ENCODE measurements around the gene ABCA1.
"Not testable (repeated sequence)": the region's sequence is repeated elsewhere in the genome, so short reads cannot be mapped to it uniquely, and the experiment has no call there.

Gene ABCA1

DNA sequence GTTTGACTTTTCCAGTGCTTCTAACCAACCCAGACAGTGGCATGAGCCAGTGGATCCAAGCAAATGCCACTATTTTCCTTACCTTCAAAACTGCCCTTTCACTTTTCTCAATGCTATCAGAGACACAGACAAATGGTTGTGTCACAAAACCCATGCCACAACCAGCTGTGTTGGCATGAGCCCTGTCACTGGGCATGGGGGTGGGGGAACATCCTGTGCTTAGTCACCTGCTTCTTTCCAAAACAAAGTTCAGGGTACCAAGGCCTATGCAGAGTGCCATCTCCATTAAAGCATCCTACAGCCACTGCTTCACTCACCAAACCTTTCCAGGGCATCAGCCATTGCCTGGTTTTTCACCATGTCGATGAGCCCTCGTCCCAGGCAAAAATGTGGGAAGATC is 133.9 kb downstream of the ABCA1 start:
- no peak for DNase-seq (ENCODE audit: low read depth)

DNA sequence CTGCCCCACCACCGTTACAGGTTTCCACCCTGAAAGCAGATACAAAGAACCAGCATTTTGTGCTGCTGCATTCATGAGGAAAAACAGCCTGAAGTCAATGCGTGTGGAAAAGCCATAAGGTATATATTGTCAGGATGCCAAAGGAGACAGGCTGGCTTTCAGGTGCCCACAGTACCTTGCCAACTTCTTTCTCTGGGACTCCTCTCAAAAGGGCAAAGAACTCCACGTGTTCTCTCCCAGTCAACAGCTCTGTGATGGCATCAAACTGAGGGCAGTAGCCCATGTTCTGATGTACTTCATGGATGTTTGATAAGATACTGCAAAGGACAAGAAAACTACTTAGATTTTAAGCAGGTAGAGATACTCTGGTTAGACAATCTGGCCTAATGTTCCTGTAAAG is 139.7 kb downstream of the ABCA1 start:
- no peak for DNase-seq (ENCODE audit: low read depth)

DNA sequence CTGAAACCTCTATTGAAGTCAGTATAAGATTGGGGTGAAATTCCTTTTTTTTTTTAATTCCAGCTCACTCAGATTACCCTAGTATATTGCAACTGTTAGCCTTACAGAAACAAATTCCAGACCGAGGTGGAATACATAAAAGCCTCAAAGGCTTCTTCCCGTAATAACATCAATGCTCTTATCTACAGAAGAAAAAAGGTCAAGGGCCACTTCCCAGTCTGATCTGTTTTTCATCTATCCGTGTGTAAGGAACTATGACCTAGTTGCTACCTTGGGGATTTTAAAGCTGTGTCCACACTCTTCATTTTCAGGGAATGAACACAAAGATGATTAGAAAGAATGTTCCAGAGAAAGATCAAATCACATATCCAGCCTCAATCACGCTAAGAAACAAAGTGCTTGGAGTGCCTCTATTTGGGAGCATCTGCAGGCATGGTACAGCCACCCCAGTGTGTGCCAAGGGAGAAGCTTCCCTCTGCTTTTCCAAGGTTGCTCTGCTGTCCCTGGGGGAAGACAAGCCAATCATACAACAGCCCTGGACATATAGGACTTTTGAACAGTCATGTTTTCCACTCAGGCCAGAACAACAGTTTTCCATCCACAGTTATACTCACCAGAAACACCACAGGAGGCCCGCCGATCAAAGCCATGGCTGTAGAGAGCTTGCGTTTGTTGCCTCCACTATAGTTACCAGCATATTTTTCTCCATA is 140.5 kb downstream of the ABCA1 start:
- DNase-seq (ENCODE audit: low read depth), result no peak

DNA sequence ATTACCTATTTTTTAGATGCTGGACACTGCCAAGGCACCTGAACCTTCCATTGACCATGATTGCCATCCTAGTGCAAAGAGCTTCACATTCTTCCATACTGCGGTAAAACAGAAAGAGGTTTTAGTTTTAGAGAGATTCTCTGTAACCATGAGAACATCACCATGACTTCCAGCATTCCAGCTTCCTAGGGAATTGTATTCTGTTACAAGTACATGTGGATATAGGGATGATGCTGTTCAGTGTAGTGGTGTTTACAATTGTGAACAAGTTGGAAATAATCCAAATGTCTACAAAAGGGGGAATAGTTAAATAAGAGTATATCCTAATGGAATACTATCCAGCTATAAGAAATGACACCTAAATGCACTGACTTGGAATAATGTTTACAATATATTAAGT is 141.7 kb downstream of the ABCA1 start:
- DNase-seq (ENCODE audit: low read depth), result no peak

DNA sequence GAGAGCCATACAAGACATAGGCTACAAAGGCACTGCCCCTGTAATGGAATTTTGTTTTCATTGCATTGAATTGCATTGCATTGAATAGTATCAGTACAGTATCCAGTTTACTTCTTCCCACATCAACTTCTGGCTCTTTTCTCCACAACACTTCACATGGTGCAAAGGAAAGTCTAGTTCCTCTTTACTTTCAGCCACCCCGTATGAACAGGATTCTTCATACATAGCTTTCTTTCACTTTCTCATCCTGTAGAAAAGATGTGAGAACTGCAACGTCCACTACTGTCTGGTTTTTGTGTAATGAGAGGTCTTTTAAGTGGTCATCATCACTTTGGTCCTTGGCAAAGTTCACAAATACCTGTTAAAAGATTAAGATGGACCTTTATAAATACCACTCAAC is 143.9 kb downstream of the ABCA1 start:
- DNase-seq (ENCODE audit: low read depth), result no peak

DNA sequence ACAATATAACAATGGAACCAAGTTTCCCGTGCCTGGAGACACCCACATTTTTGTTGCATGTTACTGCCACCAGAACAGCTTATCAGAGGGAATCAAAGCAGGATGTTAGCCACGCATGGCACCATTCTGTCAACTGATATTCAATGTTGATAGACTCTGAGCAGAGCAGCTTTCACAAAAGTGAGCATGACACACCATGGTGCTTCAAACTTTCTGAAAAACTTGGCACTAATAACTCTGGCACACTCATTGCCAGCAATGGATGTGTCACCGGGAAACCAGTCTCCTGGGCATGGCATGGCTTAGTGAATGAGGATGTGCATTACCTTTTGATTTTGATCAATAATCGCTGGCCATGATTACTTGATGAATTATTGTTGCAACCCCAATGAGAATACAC is 144.4 kb downstream of the ABCA1 start:
- DNase-seq (ENCODE audit: low read depth), result no peak

DNA sequence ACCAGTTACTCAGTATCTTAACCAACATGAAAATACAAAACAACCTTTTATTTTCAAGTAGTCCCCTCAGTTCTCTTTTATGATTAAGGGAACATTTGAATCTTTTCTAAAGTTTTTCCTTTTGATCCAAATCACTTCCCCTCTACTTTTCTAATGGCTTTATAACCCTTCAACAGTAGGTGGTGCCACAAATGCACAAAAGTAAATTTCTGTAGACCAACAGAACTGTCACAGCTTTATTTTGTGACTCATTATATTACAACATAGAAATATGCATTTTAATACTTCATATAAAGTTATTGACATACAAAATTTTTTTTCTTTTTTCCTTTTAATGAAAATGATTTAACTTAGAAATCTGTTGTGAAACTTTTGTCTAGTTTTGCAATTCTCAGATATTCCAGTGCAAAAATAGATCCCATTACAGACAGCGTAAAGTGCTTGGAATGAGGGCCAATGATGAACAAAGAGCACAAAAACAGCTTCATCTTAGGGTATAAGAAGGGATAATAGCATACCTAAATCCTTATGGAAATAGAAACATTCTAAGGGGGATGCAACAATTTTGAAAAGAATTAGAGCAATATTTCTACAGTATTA is 147.1 kb downstream of the ABCA1 start:
- no peak for DNase-seq (ENCODE audit: low read depth)

DNA sequence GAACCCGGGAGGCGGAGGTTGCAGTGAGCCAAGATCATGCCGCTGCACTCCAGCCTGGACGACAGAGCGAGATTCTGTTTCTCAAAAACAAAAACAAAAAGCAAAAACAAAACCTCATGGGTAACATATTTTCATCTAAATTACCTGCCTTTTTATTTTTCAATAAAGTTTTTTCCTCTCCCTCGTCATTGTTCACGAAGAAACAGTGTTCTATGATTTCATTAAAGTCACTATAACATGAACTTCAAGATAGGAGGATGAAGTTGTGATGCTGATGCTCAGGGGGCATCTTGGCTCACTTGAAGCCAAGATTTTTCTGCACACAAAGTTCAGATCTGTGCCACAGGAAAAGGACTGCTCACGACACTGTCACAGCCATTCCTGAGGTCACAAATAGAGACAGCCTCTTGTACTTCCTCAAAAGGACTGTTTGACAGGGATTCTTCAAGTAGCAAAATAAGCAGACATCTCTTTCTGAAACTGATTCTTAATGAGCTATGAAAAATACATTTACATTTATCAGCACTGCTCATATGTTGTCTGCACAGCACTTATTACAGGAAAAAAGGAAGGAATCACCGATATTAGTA is 147.9 kb downstream of the ABCA1 start:
- no peak for DNase-seq (ENCODE audit: low read depth)

DNA sequence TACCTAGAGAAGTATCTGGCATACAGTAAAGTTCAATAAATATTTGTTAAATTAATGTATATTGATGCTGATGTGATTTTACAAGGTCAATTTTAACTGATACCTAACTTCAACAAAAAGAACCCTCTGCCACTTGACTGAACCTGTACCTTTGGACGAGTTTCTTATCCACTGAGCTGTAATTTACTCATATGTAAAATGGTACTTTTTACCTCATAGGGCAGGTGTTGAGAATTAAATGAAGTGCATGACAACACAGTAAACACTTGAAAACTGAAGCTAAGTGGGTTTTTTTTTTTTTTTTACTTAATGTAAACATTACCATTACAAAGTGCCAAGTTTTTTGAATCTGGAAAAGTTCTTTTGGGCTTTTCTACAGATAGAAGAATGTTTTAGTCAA is 148.6 kb downstream of the ABCA1 start:
- no peak for DNase-seq (ENCODE audit: low read depth)

DNA sequence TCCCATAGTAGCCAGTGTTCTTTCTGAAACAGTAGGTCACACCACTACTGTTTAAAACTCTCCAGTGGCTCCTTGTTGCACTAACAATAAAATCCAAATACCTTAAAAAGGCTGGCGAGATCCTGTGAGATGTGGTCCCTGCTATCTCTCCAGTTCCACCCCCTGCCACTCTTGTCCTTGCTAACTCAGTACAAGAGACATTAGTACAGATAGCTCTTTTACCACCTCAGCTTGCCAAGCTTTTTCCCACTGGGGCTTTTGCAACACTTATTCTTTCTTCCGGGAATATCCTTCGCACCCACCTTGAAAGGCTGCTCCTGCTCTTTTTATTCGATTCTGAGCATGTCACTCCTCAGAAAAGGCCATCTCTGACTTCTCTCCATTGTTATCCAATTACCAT is 149.2 kb downstream of the ABCA1 start:
- DNase-seq (ENCODE audit: low read depth), result no peak

DNA sequence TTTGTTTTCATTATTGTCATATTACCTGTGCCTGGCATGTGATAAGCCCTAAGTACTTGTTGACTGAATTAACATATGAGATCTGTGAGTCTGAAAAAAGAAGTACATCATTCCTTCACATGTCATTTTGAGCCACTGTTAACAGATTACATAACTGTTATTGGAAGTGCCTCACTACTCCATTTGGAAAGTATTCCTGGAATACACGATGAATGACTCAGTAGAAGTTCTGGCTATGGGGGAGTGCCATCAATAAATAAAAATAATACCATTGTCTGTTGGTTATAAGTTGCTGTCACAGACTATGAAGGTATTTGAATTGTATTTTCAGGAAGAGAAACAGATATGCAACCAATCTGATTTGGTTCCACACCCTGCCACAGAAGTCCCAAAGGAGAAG is 151.2 kb downstream of the ABCA1 start:
- no peak for DNase-seq (ENCODE audit: low read depth)

DNA sequence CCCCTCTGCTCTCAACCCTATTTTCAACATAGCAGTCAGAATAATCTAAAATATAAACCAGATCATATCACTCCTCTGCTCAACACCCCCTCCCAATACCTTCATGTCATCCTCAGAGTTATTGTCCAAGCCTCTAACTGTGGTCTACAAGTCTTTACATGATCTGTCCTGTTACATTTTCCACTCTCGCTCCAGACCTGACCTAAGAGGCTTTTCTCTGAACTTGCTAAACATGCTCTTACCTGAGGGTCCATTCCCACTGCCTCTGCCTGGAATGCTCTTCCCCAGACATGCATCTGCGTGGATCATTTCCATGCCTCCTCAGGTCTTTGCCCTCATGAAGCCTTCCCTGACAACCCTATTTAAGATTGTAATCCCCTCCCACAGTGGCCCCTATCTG is 152.0 kb downstream of the ABCA1 start:
- no peak for DNase-seq (ENCODE audit: low read depth)

DNA sequence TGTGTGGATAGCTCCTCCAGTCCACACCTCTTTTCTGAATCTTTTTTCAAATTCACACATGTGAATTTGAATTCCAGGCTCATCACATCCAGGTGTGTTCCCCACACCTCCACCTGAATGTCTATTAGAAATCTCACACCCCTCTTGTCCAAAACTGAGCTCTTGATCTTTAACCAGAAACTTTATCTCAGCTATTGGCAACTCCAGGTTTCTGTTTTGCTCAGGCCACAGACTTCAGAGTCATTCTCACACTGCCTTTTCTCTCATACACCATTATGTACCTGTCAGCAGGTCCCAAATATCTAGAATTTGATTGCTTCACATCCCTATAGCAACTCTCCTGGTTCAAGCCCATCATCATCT is 152.4 kb downstream of the ABCA1 start:
- DNase-seq (ENCODE audit: low read depth), result no peak

DNA sequence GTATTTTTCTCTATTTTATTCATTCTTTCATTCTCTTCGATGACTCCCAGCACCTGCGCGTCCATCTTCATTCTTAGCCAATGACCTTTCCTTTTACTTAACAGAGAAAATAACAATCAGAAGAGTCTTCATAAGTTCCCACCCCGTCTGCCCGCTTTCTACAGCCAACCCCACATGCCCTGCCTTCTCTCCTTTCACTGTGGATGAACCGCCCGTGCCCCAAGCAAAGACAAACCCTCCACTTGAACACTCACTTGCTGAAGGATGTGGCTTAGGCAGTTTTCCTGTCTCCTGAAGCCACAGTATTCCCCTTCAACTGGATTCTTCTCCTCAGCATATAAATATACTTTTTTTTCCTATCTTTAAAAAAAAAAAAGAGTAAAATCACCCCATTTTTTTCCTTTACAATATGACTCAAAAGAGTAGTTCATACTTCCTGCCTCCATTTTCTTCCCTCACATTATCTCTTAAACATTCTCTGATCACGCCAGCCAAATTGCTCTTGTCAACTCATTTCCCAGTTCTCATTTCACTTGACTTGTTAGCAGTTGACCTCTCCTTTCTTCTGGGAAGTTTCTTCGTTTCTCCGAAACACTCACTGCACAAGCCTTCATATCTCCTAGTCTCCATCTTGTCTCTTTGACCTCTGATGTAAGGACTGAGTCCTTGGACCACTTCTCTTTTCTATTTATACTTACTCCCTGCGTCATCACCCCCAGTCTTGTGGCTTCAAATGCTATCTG is 153.0 kb downstream of the ABCA1 start:
- DNase-seq (ENCODE audit: low read depth), result no peak

DNA sequence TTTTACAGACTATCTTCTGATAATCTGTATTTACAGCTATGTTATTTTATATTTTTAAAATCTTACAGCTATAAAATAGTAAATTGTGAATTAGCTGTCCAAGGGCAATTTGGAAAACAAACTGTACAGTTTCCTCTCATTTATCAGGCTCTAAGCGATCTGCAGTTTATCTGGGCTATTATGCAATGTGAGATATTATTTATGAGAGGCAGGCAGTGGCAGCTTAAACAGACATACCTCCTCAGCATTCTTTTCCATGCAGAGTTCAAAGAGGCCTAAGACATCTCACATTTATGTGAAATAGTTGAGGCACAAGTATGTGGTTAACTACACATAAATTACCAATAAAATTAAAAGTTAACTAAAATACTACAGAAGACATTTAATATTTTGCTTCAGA is 153.8 kb downstream of the ABCA1 start:
- DNase-seq (ENCODE audit: low read depth), result no peak

DNA sequence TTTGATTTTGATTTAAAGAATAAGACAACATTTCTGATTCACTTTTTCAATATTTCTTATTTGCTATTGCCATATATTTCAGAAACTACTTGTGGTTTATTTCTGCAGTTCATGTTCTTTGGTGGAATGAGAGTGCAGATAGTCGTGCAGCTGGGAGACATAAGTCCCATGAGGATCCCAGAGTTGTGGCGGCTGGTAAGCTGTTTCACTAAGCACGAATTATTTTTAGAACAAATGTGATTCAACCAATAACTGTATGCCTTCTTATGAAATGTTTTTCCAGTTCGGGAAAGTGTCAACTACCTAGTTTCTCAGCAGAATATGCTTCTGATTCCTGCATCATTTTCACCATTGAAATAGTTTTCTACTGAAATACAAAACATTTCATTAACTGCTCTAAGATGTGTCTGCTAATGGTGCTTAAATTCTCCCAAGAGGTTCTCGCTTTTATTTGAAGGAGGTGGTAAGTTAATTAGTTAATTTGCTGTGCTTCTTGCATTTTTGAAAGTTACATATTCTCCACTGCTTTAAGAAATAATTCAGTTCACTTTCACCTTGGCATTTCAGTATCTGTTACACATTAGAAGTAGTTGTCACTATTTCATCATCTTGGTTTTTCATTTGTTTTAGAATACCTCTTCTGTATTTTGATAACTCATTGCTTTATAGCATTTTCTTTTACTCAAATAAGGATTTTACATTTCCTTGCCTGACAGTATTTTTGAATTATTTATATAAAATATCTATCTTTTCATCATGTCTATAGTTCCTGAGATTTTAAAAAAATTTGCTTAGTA is 155.0 kb downstream of the ABCA1 start:
- DNase-seq (ENCODE audit: low read depth), result no peak

DNA sequence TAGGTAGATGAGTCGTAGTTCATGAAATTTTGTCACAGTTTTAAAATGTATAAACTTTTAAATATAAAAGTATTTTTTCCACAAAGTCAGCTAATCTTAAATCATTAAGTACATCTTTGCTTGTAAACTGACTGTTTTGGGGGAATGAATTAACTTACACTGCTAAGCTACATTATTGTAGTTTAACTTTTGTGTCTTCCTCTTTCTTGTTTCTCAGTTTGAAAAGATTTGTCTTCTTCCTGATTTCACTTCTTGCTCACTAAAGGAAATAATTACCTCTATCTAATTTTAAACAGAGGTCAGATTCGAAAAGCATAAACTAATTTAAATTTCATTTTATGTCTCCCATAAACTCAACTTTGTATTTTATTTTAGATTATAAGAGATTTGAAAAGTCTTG is 158.3 kb downstream of the ABCA1 start:
- DNase-seq (ENCODE audit: low read depth), result no peak

DNA sequence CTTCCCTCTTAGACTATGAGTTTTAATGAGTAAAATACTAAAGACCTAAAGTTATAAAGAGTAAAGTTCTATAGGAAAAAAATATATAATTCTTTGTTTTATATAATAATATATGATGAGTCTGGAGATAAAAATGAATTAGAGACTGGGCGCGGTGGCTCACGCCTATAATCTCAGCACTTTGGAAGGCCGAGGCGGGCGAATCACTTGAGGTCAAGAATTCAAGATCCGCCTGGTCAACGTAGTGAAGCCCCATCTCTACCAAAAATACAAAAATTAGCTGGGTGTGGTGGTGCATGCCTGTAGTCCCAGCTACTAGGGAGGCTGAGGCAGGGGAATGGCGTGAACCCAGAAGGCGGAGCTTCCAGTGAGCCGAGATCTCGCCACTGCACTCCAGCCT is 158.9 kb downstream of the ABCA1 start:
- not testable (repeated sequence) for DNase-seq (ENCODE audit: low read depth)

DNA sequence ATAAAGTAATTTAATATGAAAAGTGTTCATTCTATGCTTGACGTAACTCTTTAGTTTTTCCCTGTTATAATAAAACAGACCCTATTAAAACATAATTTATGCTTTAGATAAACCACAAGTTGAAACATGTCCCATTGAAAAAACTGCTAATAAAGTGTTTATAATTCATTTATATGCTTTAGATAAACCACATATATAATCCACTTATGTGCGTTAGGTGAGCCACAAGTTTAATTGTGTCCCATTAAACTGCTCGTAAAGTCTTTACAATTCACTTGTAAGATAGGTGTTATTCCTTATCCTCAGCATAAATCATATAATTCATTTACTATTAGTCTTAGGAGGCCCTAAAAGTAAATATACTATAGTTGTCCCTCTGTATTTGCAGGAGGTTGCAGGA is 160.4 kb downstream of the ABCA1 start:
- DNase-seq (ENCODE audit: low read depth), result no peak

DNA sequence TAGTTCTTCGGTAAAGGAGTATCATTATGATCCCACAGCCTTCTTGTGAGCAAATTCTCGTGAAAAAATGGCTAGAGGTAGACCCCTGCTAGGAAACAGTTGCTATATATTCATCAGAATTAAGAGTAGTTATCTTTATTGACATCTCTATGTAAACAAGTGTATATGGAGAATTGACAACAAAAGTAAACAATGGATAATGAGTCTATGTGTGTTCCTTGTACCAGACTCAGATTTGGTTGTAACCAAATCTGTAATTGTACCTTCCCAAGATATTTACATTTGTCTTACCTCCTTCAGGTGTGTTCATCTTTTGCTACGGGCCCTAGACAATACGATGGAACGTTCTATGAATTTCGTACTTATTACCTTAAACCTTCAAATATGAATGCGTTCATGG is 161.9 kb downstream of the ABCA1 start:
- no peak for DNase-seq (ENCODE audit: low read depth)

DNA sequence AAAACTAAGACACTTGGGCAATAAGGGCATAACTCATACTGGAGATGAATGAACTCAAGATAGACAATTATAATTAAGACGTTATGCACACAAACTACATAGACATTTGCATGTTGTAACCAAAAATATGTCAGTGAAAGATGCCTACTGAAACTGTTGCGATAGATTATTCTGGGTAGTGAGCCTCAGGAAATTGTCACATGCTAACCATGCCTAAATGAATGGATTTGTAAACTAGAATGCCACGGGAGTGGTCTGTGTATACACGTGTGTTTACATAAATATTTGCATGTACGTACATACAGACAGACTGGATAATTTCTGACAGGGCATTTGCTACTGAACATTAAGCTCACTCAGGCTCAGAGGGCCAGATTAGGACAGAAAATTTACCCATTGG is 162.8 kb downstream of the ABCA1 start:
- DNase-seq (ENCODE audit: low read depth), result no peak

DNA sequence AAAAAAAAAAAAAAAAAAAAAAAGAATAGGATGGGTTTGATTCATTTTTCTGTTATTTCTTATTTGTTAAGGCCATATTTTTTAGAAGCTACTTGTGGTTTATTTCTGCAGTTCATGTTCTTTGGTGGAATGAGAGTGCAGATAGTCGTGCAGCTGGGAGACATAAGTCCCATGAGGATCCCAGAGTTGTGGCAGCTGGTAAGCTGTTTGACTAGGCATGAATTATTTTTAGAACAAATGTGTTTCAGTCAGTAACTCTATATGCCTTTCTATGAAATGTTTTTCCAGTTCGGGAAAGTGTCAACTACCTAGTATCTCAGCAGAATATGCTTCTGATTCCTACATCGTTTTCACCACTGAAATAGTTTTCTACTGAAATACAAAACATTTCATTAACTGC is 169.0 kb downstream of the ABCA1 start:
- no peak for DNase-seq (ENCODE audit: low read depth)

Measured in stimulated activated CD8-positive, alpha-beta memory T cell treated with anti-CD3 and anti-CD28 coated beads, Interleukin-7, amount 100 ng/mL, for 24 hours (primary cell).